ENCODE measurements around the gene ZNF423. TPM values are rescaled to one million over a fixed set of nuclear protein-coding genes. Genes with fewer than 3 reads are reported as not detected.
A peak's percentile ranks its signal among the peaks of the same experiment; 100 is the strongest.

ZNF423 gene
- total and polyA plus RNA-seq, 4 donors: 16.9 to 43.0 (median 34.4) TPM

DNA sequence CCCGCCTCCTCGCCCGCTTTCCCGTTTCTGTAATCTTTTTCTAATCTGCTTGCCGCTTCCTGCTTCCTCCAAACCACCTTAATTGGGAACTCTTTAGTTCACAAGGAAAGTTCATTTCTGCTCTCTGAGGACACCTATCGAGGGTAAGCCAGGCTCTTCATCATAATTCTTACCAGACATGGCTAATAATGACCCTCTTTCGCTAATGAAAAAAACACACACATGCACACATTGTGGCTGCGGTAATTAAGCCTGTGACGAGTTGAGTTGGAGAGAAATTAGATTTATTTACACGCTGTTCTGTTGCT is 100.6 kb downstream of the ZNF423 start:
- peak overlapping the region; percentile 57 for H3K27ac ChIP-seq (ENCODE audit: low read depth, low read length)
- DNase-seq (ENCODE audit: low read depth in 4 of 6, low spot score in 6 of 6): peak in 2 of 6 donors; percentile 78 to 87
- no peaks in the 10 kb centered on the region for H3K36me3 ChIP-seq (ENCODE audit: control insufficient read depth, insufficient read depth, low read length)
- H3K4me1 ChIP-seq (ENCODE audit: control insufficient read depth, insufficient read depth, low read length): peaks cover 32% of the 10 kb centered on the region
- H3K4me3 ChIP-seq (ENCODE audit: low read depth, low read length): peak overlapping the region; percentile 29
- 1% methylated on average over 5 of the region's 10 CpGs for WGBS (ENCODE audit: insufficient coverage)
- H3K9me3 ChIP-seq (ENCODE audit: control insufficient read depth, insufficient read depth, low read length): no peaks in the 10 kb centered on the region
- peaks cover 3% of the 10 kb centered on the region for H3K27me3 ChIP-seq (ENCODE audit: control insufficient read depth, insufficient read depth, low read length)

GRCh38 chr16:49754495-49755312 is 101.2 kb downstream of the ZNF423 start:
- Histone ChIP-seq H3K9me3 (ENCODE audit: control insufficient read depth, insufficient read depth, low read length) (no peaks in the 10 kb centered on the region), H3K4me3 (ENCODE audit: low read depth, low read length) (peak overlapping the region; percentile 29), H3K36me3 (ENCODE audit: control insufficient read depth, insufficient read depth, low read length) (no peaks in the 10 kb centered on the region), H3K27me3 (ENCODE audit: control insufficient read depth, insufficient read depth, low read length) (peaks cover 3% of the 10 kb centered on the region), H3K27ac (ENCODE audit: low read depth, low read length) (peak overlapping the region; percentile 57), H3K4me1 (ENCODE audit: control insufficient read depth, insufficient read depth, low read length) (peaks cover 37% of the 10 kb centered on the region)
- DNase-seq (ENCODE audit: low read depth in 4 of 6, low spot score in 6 of 6): peak in 1 of 6 donors; percentile 49
- 13% methylated on average over 7 of the region's 21 CpGs for WGBS (ENCODE audit: insufficient coverage)

DNA sequence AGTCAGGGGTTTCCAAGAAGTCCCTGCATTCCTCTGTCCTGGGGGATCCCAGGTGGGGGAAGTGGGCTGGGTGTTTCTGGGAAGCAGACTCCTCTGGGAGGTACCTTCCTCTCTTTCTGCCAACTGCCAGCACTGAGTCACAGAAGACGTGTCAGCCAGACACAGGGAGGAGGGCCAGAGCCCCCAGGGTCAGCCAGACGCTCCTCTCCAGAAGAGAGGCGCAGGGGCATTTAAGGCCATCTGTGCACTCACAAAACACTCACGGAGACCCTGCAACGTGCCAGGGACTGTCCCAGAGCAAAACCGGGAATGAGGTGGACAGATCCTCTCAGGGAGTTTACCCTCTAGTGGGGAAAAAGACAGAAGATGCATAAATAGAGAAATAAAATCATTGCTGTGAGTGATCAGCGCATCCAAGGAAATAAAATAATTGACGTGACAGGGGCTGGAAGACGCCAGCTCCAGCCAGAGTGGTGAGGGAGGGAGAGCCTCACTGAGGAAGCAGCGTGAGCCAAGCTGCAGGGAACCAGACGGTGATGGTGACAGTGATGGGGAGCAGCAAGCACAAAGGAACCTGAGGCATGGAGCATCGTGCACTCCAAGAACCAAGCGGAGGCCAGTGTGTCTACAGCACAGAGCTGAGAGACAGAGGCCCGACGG is 105.4 kb downstream of the ZNF423 start:
- H3K27ac ChIP-seq (ENCODE audit: low read depth, low read length): no peak overlapping the region
- DNase-seq (ENCODE audit: low read depth in 4 of 6, low spot score in 6 of 6): peak in 2 of 6 donors; percentile 45 to 87

GRCh38 chr16:49749816-49750215 is 106.1 kb downstream of the ZNF423 start:
- H3K36me3 ChIP-seq (ENCODE audit: control insufficient read depth, insufficient read depth, low read length): no peaks in the 10 kb centered on the region
- H3K27ac ChIP-seq (ENCODE audit: low read depth, low read length): no peak overlapping the region
- peaks cover 1% of the 10 kb centered on the region for H3K27me3 ChIP-seq (ENCODE audit: control insufficient read depth, insufficient read depth, low read length)
- DNase-seq (ENCODE audit: low read depth in 4 of 6, low spot score in 6 of 6): no peak
- H3K4me3 ChIP-seq (ENCODE audit: low read depth, low read length): no peak overlapping the region
- 82% methylated on average over 2 of the region's 9 CpGs for whole genome bisulfite sequencing (ENCODE audit: insufficient coverage)
- peaks cover 32% of the 10 kb centered on the region for H3K4me1 ChIP-seq (ENCODE audit: control insufficient read depth, insufficient read depth, low read length)
- H3K9me3 ChIP-seq (ENCODE audit: control insufficient read depth, insufficient read depth, low read length): no peaks in the 10 kb centered on the region

More for the DNA sequence above, 105.4 kb downstream of the ZNF423 start:
- peaks cover 35% of the 10 kb centered on the region for H3K4me1 ChIP-seq (ENCODE audit: control insufficient read depth, insufficient read depth, low read length)
- no peak overlapping the region for H3K4me3 ChIP-seq (ENCODE audit: low read depth, low read length)
- H3K36me3 ChIP-seq (ENCODE audit: control insufficient read depth, insufficient read depth, low read length): no peaks in the 10 kb centered on the region
- peaks cover 3% of the 10 kb centered on the region for H3K27me3 ChIP-seq (ENCODE audit: control insufficient read depth, insufficient read depth, low read length)
- H3K9me3 ChIP-seq (ENCODE audit: control insufficient read depth, insufficient read depth, low read length): no peaks in the 10 kb centered on the region
- WGBS (ENCODE audit: insufficient coverage): 52% methylated on average over 15 of the region's 15 CpGs

DNA sequence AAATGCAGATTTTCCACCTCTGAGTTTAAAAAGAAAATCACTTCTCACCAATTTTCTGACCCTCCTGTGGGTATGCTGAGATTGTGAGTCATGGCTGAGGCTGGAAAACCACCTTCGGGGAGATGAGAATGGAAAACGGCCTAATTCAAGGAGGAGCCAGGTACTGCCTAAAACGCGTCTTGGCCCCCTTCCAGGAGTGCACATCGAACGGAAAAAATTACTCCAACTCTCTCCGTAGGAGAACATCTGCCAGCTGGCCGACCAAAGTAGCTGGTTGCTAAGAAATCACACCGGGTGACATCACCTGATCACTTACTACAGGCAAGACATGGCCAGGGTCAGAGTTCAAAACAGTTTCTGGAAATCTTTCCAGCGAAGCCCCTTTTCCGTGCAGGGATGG is 107.6 kb downstream of the ZNF423 start:
- H3K9me3 ChIP-seq (ENCODE audit: control insufficient read depth, insufficient read depth, low read length): no peaks in the 10 kb centered on the region
- 47% methylated on average over 11 of the region's 11 CpGs for WGBS (ENCODE audit: insufficient coverage)
- H3K4me3 ChIP-seq (ENCODE audit: low read depth, low read length): no peak overlapping the region
- no peaks in the 10 kb centered on the region for H3K27me3 ChIP-seq (ENCODE audit: control insufficient read depth, insufficient read depth, low read length)
- no peak overlapping the region for H3K27ac ChIP-seq (ENCODE audit: low read depth, low read length)
- peak in 2 of 6 donors; percentile 38 to 70 for DNase-seq (ENCODE audit: low read depth in 4 of 6, low spot score in 6 of 6)
- peaks cover 40% of the 10 kb centered on the region for H3K4me1 ChIP-seq (ENCODE audit: control insufficient read depth, insufficient read depth, low read length)
- H3K36me3 ChIP-seq (ENCODE audit: control insufficient read depth, insufficient read depth, low read length): no peaks in the 10 kb centered on the region

GRCh38 chr16:49747654-49748053 is 108.3 kb downstream of the ZNF423 start:
- no peak for DNase-seq (ENCODE audit: low read depth in 4 of 6, low spot score in 6 of 6)
- Histone ChIP-seq H3K9me3 (ENCODE audit: control insufficient read depth, insufficient read depth, low read length) (no peaks in the 10 kb centered on the region), H3K27ac (ENCODE audit: low read depth, low read length) (no peak overlapping the region), H3K4me1 (ENCODE audit: control insufficient read depth, insufficient read depth, low read length) (peaks cover 46% of the 10 kb centered on the region), H3K4me3 (ENCODE audit: low read depth, low read length) (no peak overlapping the region), H3K36me3 (ENCODE audit: control insufficient read depth, insufficient read depth, low read length) (no peaks in the 10 kb centered on the region), H3K27me3 (ENCODE audit: control insufficient read depth, insufficient read depth, low read length) (no peaks in the 10 kb centered on the region)
- 94% methylated on average over 3 of the region's 3 CpGs for WGBS (ENCODE audit: insufficient coverage)

DNA sequence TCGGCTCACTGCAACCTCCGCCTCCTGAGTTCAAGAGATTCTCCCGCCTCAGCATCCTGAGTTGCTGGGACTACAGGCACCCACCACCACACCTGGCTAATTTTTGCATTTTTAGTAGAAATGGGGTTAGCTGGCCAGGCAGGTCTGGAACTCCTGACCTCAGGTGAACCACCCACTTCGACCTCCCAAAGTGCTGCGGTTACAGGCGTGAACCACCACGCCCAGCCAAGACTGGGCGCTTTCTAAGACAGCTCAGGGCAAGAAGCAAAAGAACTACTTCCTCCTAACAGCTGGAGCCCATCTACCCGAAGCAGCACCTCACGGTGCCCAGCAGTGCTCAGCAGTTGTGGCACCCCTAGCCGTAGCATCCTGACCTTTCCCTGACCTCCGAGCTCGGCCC is 109.4 kb downstream of the ZNF423 start:
- Histone ChIP-seq H3K36me3 (ENCODE audit: control insufficient read depth, insufficient read depth, low read length) (no peaks in the 10 kb centered on the region), H3K27me3 (ENCODE audit: control insufficient read depth, insufficient read depth, low read length) (no peaks in the 10 kb centered on the region), H3K4me1 (ENCODE audit: control insufficient read depth, insufficient read depth, low read length) (peaks cover 50% of the 10 kb centered on the region), H3K9me3 (ENCODE audit: control insufficient read depth, insufficient read depth, low read length) (no peaks in the 10 kb centered on the region), H3K4me3 (ENCODE audit: low read depth, low read length) (no peak overlapping the region), H3K27ac (ENCODE audit: low read depth, low read length) (no peak overlapping the region)
- 86% methylated on average over 13 of the region's 13 CpGs for WGBS (ENCODE audit: insufficient coverage)
- no peak for DNase-seq (ENCODE audit: low read depth in 4 of 6, low spot score in 6 of 6)

DNA sequence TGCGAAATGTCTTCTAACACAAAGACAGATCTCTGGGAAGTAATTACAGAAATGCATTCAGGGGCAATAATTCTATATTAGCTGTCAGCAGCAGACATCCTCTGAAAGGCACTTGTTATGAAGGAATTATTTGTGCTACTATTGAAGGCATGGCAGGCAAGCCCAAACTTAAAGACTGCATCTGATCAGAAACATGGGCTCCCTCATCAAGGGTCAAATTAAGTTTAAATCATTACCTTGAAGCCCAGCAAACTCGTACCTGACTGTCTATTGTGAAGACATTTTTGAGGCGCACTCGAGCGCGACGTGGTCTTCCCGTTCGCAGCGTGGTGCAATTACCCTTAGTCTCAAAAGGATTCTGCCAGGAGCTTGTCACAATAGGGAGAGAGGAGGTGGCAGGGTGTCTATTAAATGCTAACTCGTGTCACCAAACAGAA is 110.6 kb downstream of the ZNF423 start:
- Histone ChIP-seq H3K4me3 (ENCODE audit: low read depth, low read length) (no peak overlapping the region), H3K36me3 (ENCODE audit: control insufficient read depth, insufficient read depth, low read length) (no peaks in the 10 kb centered on the region), H3K27ac (ENCODE audit: low read depth, low read length) (no peak overlapping the region), H3K4me1 (ENCODE audit: control insufficient read depth, insufficient read depth, low read length) (peaks cover 48% of the 10 kb centered on the region), H3K27me3 (ENCODE audit: control insufficient read depth, insufficient read depth, low read length) (no peaks in the 10 kb centered on the region), H3K9me3 (ENCODE audit: control insufficient read depth, insufficient read depth, low read length) (no peaks in the 10 kb centered on the region)
- WGBS (ENCODE audit: insufficient coverage): 29% methylated on average over 9 of the region's 11 CpGs
- DNase-seq (ENCODE audit: low read depth in 4 of 6, low spot score in 6 of 6): peak in 1 of 6 donors; percentile 85

- DNase-seq (ENCODE audit: low read depth in 4 of 6, low spot score in 6 of 6): no peak
- Histone ChIP-seq H3K36me3 (ENCODE audit: control insufficient read depth, insufficient read depth, low read length) (no peaks in the 10 kb centered on the region), H3K27ac (ENCODE audit: low read depth, low read length) (no peak overlapping the region), H3K9me3 (ENCODE audit: control insufficient read depth, insufficient read depth, low read length) (no peaks in the 10 kb centered on the region), H3K4me3 (ENCODE audit: low read depth, low read length) (no peak overlapping the region), H3K27me3 (ENCODE audit: control insufficient read depth, insufficient read depth, low read length) (no peaks in the 10 kb centered on the region), H3K4me1 (ENCODE audit: control insufficient read depth, insufficient read depth, low read length) (peaks cover 46% of the 10 kb centered on the region)
- WGBS (ENCODE audit: insufficient coverage): 82% methylated on average over 16 of the region's 19 CpGs
Measured at GRCh38 chr16:49744244-49745220, 111.4 kb downstream of the ZNF423 start.
